ENCODE results near the gene MAP3K7CL. TPM values are rescaled to one million over a fixed set of nuclear protein-coding genes. Genes with fewer than 3 reads are reported as not detected.
A peak's percentile ranks its signal among the peaks of the same experiment; 100 is the strongest.

MAP3K7CL gene
- total RNA-seq, 2 donors from 2014 or later, result 4.0 to 4.4 TPM

GRCh38 chr21:29124645-29125044 lies 5.8 kb upstream of the MAP3K7CL start:
- DNase-seq, result no peak
- ATAC-seq, result no peak
- intact Hi-C loops (cut with DNase I, micrococcal nuclease), result no loop called here

DNA sequence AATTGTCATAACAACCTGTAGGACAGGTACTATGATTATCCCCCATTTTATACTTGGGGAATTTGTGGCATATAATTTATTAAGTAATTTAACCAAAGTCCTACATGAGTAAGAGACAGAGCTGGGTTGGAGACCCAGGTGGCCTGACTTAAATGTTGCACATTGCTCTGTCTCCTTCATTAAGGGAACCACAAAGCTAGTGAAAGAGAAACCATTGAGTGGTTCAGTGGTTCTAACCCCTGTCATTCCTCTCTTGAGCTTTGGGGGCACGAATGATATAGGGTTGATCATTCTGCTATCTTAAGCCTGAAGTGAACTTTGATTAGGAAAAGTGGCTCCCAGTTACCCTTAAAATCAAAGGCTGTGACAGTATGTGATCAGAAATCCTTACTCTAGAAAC lies 5.3 kb upstream of the MAP3K7CL start:
- no peak for ATAC-seq
- intact Hi-C loops (cut with DNase I, micrococcal nuclease), result no loop called here
- DNase-seq, result no peak

DNA sequence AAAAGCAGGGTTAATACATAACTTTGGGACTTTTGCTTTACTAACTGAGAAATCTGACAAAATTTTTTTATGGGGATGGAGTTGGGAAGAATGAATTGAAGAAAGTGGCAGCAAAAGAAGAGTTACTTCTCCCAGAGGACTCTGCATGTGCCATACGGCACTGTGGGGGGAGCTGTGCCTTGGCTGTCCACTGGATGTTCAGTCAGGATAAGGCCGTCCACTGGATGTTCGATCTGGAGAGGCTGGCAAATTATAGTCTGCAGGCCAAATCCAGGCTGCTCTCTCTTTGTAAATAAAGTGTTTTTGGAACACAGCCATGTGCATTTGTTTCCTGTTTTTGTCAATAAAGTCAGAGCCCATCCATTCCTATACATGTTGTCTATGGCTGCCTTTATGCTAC lies 4.5 kb upstream of the MAP3K7CL start:
- DNase-seq (no peak), ATAC-seq (no peak)
- intact Hi-C loops (cut with DNase I, micrococcal nuclease), result no loop called here

GRCh38 chr21:29133241-29133640 lies 2.8 kb downstream of the MAP3K7CL start:
- DNase-seq, result no peak
- no peak for ATAC-seq
- intact Hi-C loops (cut with DNase I, micrococcal nuclease), result no loop called here

- DNase-seq (no peak), ATAC-seq (no peak)
- intact Hi-C loops (cut with DNase I, micrococcal nuclease), result no loop called here
Observed at GRCh38 chr21:29133796-29134195, 3.4 kb downstream of the MAP3K7CL start.

DNA sequence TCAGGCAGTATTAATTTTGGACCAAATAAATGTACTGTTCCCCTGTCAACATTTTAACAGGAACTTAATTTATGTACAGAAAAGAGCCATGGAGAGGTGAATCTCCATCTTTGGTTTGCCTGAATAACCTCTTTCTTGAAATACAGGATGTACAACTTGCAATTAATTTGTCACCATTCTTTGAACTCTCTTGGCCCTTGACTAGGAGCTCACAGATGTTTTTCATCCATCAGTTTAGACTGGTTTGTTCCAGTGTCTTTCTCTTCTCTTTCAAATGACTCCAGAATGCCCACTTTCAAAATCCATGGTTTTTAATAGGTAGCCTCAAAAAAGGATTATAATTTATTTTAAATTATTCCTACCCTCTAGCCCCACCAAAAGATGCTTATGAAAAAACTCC lies 5.0 kb downstream of the MAP3K7CL start:
- ATAC-seq (no peak), DNase-seq (no peak)
- intact Hi-C loops (cut with DNase I, micrococcal nuclease), result no loop called here

- DNase-seq, result no peak
- intact Hi-C loops (cut with DNase I, micrococcal nuclease), result no loop called here
- no peak for ATAC-seq
Observed at GRCh38 chr21:29136033-29136432, 5.6 kb downstream of the MAP3K7CL start.

DNA sequence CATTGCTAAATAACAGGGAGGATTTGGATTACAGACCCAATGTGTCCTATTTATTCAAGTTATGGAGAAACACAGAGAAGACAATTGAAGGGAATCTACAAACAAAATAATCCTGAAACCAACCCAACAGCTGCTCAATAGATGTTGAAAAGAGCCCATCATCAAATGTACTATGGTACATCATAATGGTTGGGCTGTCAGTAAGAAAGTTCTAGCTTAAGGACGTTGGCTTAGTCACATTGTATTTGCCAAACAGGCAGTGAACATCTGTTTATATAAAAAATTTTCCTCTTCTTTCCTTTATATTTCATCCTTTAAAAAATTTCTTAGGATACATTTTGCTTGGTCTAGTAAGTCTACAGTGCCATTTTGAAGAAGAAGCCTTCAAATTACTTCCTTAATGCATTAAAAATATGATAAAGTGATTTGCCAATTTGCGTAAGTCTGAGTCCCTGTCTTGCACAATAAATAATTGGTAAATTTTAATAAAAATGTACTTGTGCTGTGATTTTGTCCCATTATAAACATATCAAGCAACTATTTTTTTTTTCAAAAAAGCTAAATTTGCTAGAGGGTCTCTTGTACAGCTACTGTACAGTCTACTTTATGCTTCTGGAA lies 14.4 kb downstream of the MAP3K7CL start:
- DNase-seq (no peak), ATAC-seq (no peak)
- intact Hi-C loops (cut with DNase I, micrococcal nuclease), result no loop called here

DNA sequence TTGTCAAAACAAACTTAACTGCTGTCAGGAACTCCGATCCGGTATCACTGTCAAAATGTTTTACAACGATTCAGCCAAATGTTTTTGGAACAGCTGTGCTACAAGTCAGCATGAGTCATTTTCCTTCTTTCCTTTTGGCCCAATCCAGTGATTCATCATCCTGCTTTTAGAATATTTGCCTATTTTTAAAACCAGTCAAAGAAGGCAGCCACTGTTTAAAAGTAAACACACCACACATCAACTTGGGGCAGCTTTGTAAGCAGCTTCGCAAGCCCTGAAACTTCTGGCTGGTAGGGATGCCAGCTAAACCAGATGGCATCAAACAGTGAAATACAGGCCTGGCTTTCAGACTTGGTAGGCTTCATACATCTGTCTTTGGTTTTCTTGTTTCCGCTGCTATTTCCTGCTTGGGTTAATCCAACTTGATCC lies 14.9 kb downstream of the MAP3K7CL start:
- ATAC-seq (no peak), DNase-seq (no peak)
- intact Hi-C loops (cut with DNase I, micrococcal nuclease), result no loop called here

- ATAC-seq, result no peak
- intact Hi-C loops (cut with DNase I, micrococcal nuclease), result no loop called here
Observed at GRCh38 chr21:29145852-29146453, 15.5 kb downstream of the MAP3K7CL start.

GRCh38 chr21:29146726-29147125 lies 16.3 kb downstream of the MAP3K7CL start:
- intact Hi-C loops (cut with DNase I, micrococcal nuclease), result no loop called here
- no peak for ATAC-seq
- DNase-seq, result no peak

More at GRCh38 chr21:29145852-29146453, 15.5 kb downstream of the MAP3K7CL start:
- no peak for DNase-seq

- ATAC-seq, result no peak
- intact Hi-C loops (cut with DNase I, micrococcal nuclease), result no loop called here
- no peak for DNase-seq
Observed at GRCh38 chr21:29148530-29148929, 18.1 kb downstream of the MAP3K7CL start.

DNA sequence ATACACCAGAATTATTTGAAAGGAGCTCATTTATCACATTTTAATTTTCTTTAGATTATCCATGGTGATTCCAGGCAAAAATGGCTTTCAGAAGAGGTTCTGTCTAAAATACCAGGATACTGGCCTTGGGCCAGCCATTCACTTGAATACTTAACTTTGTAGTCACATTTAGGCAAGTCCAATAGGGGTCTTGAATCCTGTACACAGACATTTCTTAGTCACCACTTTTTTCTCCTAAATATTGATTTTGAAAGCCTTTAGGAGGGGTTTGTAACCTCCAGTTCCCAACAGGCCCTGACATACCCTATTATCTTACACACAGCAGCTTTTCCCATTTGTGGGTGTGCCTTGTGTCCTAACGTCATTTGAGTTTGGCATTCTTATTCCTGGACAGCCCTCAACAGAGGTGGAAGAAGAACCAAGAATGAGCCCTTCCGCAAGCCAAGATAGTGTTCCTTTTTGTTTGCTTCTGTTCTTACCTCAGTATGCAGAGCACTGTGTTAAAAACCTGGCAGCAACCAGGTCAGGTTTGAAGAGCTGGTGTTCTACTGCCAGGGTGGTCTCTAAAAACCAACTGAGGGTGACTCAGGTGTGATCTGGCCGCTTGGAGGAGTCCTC lies 19.5 kb downstream of the MAP3K7CL start:
- intact Hi-C loops (cut with DNase I, micrococcal nuclease), result no loop called here
- ATAC-seq, result no peak

DNA sequence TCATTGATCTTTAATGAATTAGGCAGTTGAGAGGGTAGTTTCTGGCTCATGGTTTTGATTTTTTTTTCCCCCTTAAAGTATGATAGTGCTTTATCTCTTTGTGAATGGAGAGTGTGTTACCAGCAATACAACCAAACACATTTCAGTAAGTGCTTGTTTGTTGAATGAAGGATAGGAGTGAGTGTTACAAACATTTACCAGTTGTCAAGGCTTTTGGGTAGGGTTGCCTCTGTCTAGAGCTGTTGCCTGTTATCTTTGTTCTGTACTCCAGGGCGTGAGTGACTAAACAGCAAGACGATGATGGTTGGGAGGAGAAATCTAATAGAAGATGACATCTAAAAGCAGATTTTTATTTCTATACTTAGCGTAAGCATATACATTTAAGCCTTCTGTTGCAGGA lies 21.5 kb downstream of the MAP3K7CL start:
- DNase-seq (no peak), ATAC-seq (no peak)
- intact Hi-C loops (cut with DNase I, micrococcal nuclease), result no loop called here

More for the DNA sequence above, 19.5 kb downstream of the MAP3K7CL start:
- no peak for DNase-seq

DNA sequence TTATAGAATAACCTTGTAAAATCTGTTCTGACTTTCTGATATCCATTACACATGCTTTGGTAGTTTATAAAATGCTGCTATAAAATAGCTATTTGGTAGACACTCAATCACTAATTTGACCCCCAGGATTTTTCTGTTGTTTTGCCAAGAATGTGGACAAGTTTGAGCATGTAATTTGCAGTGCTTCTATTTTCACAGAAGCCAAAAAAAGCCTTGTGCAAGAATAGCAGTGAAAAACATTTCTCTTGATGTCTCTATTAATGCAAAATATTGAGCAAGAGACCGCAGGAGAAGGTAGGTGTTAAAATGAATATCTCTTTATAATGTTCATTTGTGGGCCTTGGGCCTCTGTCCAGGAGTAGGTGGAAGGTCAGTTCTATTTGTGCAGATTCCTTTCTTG lies 22.5 kb downstream of the MAP3K7CL start:
- intact Hi-C loops (cut with DNase I, micrococcal nuclease), result no loop called here
- no peak for ATAC-seq
- no peak for DNase-seq

- no peak for DNase-seq
- no peak for ATAC-seq
- intact Hi-C loops (cut with DNase I, micrococcal nuclease), result no loop called here
Observed at GRCh38 chr21:29154270-29154669, 23.8 kb downstream of the MAP3K7CL start.

- intact Hi-C loops (cut with DNase I, micrococcal nuclease), result no loop called here
- peak; percentile 44 for ATAC-seq
- DNase-seq, result no peak
Observed at GRCh38 chr21:29155118-29155932, 24.9 kb downstream of the MAP3K7CL start.

- ATAC-seq (no peak), DNase-seq (no peak)
- intact Hi-C loops (cut with DNase I, micrococcal nuclease), result no loop called here
Observed at GRCh38 chr21:29155933-29156260, 25.5 kb downstream of the MAP3K7CL start.

DNA sequence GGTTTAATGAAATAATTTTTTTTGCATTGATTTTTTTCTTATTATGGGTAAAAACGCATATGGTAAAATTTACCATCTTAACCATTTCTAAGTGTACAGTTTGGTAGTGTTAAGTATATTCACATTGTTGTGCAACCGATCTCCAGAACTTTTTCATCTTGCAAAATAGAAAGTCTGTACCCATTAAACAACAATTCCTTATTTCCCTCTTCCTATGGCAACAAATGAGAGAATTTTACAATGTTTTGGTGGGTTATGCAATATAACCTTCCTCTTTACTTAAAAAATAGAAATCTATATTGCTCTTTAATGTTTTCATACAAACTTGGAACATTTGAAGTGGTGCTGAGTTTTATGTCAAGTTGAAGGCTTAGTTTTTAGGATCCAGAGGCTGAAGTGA lies 26.6 kb downstream of the MAP3K7CL start:
- DNase-seq, result no peak
- no peak for ATAC-seq
- intact Hi-C loops (cut with DNase I, micrococcal nuclease), result no loop called here

GRCh38 chr21:29159842-29160241 lies 29.4 kb downstream of the MAP3K7CL start:
- intact Hi-C loops (cut with DNase I, micrococcal nuclease), result loop anchor here in 1 of 2 donors (5.0 to 10.0 kb wide), 2 partner anchors 65 to 187 kb away; no protein-coding TSS in a partner anchor
- ATAC-seq, result no peak
- DNase-seq, result no peak
